NCI-H524 treated with DMSO at 0.1 percent for 48 hours (cell line): ENCODE data around the gene ANKRD33B.

ENCODE experiments used
- DNase-seq: peaks from one replicate; lab custom pipeline; 2025; lab: John Stamatoyannopoulos, UW

ANKRD33B gene

DNA sequence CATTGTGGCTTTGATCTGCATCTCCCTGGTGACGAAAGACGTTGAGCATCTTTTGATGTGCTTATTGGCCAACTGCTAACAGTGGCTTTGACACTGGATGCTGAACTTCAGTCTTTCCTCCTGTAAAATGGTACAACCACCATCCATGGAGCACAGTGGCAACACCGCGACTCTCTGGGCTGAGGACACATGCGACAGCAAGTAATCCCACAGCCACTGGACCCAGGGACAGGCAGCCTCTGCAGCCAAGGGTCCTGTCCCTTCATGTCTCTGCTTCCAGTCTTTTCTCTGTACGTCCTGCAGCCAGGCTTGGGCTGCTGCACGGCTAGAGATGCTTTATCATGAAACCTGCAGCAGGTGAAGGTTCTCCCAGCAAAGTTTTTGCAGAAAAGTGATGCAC is 113.7 kb downstream of the ANKRD33B start:
- no peak for DNase-seq

DNA sequence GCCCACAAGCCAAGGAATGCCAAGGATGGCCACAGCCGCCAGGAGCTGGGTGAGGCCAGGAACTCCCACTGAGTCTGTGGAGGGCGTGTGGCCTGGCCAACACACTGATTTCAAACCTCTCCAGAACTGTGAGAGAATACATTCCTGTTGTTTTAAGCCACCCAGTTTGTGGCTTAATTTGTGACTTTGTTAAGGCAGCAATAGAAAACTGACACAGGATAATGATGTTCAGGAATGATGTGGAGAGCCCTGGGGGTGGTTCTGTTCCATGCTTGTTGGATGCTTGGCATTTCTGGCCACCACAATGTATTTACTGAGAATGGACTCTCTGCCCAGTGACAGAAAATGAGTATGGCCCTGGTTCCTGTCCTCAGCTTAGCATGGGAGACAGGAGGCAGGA is 114.4 kb downstream of the ANKRD33B start:
- no peak for DNase-seq

DNA sequence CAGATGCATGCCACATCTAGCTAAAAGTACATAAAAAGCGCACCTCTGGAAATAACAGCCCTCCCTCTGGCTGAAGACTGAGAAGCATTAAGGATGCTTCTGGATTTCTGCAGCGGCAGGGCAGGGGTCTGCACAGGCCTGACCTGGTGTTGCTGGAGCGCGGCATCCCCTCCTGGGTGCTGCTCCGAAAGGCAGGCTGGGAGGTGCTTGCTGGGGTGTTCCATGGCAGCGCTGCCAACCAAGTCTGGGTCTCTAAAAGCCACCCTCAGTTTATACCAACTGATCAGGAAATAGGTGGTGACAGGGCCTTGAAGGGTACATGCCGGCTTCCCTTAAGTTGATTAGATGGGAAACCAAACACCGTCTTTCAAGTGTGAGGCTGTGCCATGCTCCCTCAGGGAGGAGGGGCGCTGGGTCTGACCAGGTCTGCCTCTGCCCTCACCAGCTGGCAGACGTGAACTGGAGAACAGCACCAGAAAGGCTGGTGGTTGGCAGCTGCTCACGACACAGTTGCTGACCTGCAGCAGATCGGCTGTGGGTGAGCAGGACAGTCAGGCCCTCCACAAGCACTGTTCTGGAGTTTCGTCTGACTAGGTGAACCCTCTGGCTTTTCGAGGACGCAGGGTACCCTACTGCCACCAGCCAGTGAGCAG is 115.6 kb downstream of the ANKRD33B start:
- peak; percentile 40 for DNase-seq

DNA sequence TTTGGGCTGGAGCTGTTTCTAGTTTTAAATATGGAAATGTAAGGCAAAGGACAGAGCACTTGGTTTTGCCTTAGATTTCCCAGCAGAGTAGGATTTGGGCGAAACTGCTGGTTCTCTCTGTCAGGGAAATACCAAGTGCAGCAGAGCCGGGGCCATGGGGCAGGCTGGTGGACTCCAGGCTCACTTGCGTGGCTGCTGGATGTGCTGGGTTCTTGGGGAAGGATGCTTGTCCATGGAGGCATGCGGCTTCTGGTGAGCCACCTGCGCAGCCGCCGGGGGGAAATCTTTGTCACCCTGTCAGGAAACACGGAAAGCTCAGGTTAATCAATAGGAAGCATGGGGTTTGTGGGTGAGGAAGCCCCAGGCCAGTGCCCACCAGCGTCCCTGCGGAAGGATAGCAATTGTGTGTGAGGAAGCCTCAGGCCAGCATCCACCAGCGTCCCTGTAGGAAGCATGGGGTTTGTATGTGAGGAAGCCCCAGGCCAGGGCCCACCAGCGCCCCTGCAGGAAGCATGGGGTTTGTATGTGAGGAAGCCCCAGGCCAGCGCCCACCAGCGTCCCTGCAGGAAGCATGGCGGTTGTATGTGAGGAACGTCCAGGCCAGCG is 117.1 kb downstream of the ANKRD33B start:
- DNase-seq, result no peak

DNA sequence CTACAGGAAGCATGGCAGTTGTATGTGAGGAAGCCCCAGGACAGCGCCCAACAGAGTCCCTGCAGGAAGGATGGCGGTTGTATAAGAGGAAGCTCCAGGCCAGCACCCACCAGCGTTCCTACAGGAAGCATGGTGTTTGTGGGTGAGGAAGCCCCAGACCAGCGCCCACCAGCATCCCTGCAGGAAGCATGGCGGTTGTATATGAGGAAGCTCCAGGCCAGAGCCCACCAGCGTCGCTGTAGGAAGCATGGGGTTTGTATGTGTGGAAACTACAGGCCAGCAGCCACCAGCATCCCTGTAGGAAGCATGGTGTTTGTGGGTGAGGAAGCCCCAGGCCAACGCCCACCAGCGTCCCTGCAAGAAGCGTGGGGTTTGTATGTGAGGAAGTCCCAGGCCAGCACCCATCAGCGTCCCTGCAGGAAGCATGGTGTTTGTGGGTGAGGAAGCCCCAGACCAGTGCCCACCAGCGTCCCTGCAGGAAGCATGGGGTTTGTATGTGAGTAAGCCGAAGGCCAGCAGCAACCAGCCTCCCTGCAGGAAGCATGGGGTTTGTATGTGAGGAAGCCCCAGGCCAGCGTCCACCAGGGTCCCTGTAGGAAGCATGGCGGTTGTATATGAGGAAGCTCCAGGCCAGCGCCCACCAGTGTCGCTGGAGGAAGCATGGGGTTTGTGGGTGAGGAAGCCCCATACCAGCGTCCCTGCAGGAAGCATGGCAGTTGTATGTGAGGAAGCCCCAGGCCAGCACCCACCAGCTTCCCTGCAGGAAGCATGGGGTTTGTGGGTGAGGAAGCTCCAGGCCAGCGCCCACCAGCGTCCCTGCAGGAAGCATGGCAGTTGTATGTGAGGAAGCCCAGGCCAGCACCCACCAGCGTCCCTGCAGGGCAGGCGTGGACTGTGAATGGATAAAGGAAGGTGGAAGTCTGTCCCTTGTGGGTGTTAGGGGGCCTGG is 118.1 kb downstream of the ANKRD33B start:
- DNase-seq, result no peak

DNA sequence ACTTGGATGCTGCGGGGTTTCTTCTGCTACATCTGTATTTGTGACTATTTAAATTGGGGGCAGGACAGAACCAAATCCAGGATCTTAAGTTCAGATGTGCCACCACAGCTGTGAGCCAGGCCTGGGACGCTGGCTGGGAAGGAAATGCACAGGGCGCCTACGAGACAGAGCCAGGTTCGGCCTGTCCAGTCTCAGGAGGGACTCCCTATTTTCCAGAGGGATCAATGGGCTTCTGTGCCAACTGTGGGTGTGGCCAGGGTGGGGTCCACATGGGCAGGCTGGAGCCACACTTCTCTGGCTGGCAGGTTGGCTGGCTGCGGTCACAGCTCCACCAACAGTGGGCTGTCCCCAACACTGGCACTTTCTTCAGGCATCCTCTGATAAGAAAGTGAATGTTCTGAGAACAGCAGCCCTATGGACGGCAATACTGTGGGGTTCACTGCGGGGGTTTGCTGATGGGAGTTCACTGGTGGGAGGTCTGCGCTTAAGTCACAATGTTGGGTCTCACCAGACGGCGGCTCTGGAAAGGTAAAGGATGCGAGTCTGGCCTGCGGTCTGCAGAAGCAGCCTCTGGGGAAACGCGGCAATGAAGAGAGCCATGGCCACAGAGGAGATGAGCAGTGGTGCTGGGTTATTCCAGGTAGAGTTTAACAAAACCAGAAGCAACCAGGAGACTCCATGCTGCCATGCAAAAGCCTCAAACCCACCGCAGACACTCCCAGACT is 119.1 kb downstream of the ANKRD33B start:
- no peak for DNase-seq

DNA sequence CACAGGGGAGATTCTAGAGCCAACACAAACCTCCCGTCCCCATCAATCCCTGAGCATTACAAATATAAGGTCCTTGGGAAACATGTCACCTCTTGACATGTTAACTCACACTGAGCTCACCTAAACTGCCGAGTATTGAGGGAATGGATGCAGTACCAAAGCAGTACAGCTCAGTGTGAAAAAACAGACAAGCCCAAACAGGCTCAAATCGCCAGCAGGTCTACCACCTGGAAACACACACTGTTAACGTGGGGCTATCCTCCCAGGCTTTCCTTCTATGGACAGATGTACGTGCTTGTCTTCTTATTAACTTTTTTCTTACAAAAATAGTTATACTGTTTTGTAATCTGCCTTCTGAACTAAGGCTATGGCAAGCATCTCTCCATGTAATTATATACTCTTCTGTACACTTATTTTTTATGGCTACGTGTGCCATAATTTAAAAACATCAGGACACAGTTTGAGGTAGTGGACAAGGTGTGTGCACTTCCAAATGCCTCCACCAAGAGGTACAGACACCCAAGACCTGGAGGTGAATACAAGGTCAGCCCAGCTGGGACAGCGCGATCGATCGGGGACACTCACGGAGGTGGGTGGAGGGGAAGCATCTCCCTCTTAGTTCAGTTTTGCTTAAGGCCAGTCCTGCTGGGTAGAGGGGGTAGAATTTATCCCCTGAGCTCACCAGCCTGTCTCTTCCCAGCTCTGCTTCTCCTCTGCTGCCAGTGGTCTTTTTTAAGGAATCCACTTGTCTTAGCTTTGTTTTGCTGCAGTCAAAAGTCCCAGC is 120.6 kb downstream of the ANKRD33B start:
- DNase-seq, result no peak

DNA sequence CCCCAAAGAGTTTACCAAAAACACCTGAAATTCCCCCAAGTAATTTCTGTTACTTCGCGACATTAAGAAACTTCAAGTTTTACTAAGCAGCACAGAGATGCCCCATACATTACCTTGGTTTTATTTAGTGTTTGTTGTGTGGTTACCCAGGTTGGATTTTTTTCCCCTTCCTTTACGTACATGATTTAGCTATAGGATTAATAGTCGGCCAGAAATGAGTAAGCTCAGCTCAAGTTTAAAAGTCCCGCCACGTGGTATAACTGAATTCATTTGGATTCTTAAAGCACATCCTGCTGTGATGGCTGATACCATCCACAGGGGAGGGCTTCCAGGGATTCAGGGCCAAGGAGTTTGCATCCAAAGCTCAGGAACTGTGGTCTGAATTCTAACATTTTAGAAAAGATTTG is 121.2 kb downstream of the ANKRD33B start:
- DNase-seq, result no peak

DNA sequence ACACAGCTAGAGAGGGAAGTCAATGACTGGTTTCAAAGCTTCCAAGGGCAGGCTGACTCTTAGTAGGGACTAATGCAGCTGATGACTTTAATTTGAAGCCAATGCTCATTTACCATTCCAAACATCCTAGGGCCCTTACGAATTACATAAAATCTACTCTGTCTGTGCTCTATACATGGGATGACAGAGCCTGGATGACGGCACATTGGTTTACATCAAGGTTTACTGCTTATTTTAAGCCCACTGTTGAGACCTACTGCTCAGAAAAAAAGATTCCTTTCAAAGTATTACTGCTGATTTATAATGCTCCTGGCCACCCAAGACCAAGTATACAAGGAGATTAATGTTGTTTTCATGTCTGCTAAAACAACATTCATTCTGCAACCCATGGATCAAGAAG is 123.0 kb downstream of the ANKRD33B start:
- no peak for DNase-seq

DNA sequence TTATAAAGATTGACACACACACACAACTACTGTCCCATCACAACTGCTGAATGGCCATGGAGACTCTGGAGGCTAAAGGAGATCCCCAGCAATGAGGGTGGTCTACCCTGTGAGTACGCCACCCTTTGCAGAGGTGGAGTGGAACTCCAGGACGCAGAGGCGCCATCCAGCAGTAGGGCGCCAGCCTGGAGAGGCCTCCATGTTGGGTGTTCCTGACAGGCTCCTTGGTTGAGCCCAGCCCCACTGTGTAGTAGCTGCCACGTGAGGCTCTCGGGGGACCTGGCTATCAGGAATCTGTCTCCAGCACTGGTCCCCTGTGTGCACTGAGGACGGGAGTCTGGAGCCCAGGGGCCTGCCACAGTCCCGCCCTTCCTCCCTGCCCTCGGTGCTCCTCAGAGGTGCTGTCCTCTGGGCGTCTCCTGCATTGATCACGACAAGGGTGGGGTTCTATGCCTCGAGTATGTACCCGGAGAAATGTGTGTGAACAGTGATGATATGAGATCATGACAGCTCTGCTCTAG is 124.8 kb downstream of the ANKRD33B start:
- DNase-seq, result no peak

DNA sequence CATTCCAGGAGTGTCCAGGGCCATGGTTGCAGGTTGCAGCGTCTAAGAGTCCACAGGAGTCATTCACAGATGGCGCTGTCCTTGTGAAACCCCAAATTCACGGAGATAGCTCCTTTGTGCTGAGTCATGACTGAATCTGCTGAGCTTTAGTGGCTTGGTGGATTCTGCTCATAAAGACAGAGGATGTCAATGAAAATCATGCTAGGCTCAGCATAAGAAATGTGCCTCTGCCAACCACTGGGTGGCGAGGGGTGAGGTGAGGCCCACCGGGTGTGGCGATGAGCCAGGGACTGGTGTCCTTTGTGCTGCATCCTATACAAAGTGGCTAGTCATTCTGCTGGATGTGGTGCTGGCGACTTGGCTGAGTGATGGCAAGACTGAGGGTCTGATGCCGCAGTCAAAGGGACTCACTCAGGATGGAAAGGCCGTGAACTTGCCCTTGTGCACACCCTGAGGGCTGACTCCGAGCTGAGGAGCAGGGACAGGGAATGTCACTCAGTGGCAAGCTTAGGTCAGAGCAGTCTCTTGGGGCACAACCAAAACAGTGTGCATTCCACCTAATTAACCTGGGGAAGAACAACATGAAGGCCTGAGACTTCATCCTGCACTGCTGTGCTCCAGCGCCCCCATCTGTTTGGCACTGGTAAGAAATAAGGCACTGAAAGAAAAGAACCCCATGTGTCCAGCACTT is 125.7 kb downstream of the ANKRD33B start:
- DNase-seq, result peak; percentile 2

DNA sequence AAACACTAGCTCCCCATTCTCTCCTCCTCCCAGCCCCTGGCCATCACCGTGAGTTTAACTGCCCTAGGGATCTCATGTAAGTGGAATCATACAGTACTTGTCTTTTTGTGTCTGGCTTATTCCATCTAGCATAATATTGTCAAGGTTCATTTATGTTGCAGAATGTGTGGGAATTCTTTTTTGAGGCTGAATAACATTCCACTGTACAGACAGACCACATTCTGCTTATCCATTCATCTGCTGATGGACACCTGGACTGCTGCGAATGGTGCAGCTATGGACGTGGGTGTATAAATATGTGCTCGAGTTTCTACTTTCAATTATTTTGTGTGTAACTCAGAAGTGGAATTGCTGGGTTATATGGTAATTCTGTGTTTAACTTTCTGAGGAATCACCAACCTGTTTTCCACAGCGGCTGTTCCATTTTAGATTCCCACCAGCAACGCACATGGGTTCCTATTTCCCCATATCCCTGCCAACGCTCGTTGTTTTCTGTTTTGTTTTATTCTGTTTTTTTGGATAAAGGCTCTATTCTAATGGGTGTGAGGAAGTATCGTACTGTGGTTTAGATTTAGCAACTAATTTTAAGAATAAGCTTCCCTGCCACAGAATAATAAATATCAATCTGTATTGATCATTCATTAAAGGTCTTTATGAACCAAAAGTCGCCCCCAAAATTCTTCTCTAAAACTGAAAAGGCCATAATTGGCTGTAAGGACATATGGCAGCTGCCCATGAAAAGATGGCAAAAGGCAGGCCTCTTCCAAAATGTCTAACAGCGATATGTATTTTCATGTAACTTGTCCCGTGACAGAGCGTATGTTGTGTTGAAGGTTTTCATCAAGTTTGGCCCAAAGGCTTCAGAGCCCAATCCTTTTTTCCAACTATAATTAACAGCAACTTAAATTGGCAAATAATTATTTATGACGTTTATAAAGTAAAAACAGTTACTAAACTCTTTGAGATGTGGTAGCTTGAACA is 126.9 kb downstream of the ANKRD33B start:
- DNase-seq, result no peak

DNA sequence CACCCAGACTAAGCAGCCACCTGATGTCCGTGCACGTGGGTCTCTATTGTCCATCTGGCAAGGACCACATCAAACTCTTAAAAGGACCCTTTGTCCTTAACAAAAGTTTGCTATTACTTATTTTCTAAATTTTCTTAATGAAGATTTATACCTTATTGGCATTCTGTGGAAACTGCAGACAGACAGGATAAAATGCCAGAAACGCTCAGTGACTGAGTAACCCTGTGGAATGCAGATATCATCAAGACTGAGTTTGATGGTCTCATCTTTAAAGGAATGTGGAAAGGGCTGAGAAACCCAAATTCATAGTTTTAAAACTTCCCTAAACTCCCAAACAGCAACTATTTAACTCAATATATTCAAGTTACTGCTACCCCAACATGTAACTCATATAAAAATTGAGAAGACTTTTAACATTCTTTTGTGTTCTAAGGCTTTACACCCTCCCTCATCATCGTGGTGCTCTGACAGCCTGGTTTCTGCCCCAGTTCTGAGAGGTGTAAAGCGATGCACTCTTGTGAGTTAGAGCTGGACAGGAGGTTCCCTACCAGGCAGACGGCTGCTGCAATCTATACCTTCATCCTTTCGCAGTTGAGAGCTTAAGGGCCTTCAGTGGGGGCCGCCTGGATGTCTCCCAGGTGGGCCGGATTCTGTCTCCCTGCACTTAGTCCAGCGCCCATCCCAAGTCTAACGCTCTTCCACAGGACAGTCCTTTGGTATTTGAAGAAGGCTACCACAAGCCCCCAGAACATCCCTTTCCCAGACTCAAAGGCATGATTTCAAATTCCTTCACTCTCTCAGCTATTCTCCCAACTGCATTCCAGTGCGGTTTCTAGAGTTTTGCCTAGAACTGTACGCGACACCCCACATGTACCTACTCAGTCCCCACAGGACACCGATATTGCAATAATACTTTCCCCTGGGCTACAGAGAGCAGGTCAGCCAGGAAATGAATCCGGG is 128.2 kb downstream of the ANKRD33B start:
- no peak for DNase-seq

DNA sequence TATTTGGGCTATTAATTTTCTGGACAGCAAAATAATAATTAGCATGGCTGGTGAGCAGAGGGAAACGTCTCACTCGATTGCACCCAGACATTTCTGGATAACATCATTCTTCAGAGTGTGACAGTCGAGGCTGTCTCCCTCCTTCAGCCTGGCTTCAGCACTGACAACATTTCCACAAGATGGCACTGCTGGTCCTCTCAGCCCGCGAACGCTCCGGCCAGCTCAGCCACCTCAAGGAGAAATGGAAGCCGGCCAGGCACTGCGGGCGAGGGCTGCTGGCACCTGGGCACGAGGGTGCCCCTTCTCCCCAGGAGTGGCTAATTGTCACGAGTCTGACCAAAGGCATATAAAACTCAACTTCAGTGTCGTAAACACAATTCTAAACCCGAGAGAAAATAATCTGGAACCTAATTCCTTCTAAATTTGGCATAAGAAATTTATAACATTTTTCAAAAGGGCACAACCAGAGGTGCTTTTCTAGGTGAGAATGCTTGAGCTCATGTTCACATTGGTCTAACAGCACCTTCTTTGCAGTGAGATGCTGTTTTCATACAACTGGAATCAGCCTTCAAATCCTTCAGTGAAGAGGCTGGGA is 131.3 kb downstream of the ANKRD33B start:
- peak; percentile 44 for DNase-seq

DNA sequence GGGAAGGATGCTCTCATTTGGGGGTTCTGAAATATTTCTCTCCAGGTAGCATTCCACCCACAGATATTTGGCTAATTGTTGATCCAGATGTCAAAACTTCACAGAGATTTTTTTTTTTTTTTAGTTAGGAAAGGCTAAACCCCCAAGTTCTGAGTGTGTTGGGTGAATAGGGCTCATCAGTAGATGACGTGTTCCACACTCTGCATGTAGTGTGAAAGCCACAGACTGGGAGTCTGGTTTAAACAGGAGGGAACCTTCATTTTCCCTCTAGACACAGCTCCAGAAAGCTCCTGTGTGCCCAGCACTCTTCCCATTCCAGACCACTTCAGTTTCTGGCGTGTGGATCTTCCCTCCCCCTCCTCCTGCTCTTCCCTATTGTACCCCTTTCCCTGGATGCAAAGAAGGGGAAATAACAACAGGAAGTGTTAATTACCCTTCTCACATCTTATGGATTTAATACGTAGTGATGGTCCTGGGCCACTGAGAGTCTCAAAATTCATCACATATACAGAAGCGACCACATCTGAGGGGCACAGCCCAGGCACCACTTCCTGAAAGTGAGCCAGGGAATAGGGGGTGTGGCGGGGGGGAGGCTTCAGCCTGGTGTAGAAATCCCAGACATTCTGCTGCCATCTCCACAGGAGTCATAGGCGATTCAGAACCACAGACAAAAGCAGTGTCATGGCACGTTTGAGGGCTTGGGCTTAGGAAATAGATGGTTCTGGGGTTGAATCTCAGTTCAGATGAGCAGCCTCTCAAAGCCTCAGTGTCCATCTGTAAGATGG is 132.1 kb downstream of the ANKRD33B start:
- DNase-seq, result no peak

DNA sequence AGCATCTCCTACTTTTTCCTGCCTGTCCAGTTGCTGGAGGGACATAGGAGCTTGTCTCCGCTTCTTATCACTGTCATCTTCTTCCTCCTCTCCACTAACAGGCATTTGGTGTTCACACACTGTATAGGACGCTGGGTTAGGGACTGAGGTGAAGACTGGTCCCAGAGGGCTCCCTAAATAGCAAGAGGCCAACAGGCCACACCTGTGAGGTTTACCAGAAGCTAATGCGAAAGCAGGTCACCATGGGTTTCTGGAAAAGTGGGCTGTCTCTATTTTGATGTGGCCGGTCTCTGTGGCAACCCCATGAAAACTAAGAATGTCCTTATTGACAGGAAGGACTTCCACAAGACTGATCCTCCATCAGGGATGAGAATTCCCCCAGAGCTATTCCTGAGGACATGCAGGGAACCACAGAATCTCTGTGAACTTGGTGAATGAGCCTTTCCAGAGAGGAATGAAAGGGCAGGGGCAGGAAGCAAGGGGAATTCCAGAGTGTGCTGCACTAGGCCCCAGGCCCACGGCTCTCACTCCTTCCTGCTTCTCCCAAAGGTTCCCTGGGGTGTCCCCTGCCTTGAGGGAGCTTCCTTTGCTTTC is 135.5 kb downstream of the ANKRD33B start:
- DNase-seq, result no peak

DNA sequence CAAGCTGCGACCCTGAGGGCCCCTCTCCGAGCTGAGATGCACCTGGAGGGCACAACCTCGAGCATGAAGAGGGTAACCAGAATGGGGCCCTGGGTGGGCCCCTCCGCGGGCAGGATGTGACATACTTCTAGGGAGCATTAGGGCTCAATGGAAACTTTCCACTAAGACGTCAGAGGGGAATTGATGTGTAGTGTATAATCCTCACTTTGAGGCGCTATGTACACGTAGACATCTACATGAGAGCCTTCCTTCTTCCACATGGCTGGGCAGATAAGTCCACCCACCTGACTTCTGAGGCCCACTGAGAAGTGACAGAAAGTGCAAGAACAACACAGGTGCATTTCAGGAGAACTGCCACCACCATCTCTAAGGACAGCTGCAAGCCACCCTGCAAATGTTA is 136.1 kb downstream of the ANKRD33B start:
- no peak for DNase-seq
